Measurements from ENCODE around the gene RAD1.

RAD1 gene

DNA sequence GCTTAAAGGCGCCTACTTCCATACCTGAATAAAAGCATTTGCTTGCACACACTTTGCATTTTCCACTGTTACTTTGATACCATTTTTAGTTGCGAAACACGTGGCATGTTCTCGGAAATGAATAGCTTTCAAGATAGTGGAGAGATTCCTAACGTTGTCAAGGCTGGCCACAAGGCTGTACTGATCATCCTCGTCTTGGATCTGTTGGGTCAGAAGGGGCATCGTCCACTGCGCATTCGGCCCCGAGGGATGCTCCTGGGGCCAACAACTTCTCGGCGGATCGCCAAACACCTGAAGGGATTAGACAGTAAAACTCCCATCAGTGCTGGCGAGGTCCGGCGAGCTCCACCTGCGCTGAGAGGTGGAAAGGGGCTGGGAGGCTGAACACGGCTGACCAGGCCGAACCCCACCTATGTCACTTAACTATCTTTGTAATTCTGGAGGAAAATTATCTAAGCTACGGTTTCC is 599 bp downstream of the RAD1 start:
- no peak for DNase-seq

GRCh38 chr5:34913072-34913471 is 2.2 kb downstream of the RAD1 start:
- DNase-seq = no peak

DNA sequence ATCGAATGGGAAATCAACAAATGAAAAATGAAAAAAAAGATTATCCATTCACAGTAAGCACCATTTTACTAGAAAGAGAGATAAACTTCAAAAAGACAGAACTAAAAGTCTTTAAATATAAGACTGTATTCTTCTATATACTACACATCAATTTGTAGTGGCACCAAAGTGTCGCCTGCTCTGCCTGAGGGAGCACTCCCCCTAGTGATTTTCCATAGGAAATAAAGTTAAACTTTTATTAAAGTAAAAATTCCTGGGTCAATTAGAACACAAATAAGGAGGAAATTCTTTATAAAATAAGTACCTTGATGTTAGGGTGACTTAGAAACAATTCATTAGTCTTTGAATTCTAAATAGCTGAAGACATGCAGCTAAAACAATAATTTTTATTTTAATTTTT is 9.7 kb downstream of the RAD1 start:
- no peak for DNase-seq

GRCh38 chr5:34903260-34903659 is 12.0 kb downstream of the RAD1 start:
- no peak for DNase-seq

GRCh38 chr5:34900652-34901051 is 14.7 kb downstream of the RAD1 start:
- DNase-seq = no peak

DNA sequence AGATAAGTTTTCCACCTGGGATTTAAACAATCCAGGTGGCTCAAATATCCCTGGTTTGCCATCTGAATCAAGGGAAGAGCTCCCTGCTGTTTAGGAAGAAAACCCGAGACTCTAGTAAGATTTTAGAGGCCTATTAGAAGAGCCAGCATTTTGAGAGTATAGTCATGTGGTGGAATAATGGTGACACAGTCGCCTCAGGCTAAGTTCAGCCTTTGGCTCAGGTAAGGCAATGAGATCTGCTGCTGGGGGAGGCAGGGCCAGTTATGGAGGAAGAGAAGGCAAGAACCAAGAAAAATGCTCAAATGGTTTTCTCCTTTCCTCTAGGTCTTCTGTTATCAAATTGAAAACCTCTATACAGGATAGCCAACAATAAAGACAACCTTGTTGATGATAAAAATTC is 16.2 kb downstream of the RAD1 start:
- DNase-seq = no peak

- no peak for DNase-seq
Measured at GRCh38 chr5:34898258-34898895, 16.9 kb downstream of the RAD1 start.

DNA sequence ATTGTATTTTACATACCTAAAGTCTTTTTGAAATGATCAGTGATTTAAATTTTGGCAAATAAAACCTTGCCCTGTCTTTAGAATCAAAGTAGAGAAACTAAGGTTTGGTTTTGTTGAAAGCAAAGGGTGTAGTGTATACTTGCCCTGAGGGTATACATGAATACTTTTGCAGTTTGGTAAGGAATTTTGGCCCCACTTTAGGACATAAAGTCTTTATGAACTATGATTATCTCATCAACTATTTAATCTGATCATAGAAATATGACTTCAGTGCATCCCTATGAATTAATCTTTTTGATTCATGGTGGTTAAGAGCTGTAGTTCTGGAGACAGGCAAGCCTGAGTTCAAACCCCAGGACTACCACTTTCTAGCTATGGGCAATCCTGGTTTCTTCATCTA is 17.7 kb downstream of the RAD1 start:
- no peak for DNase-seq

- no peak for DNase-seq
Measured at GRCh38 chr5:34895641-34896419, 19.5 kb downstream of the RAD1 start.

GRCh38 chr5:34894716-34895115 is 20.6 kb downstream of the RAD1 start:
- DNase-seq = no peak

DNA sequence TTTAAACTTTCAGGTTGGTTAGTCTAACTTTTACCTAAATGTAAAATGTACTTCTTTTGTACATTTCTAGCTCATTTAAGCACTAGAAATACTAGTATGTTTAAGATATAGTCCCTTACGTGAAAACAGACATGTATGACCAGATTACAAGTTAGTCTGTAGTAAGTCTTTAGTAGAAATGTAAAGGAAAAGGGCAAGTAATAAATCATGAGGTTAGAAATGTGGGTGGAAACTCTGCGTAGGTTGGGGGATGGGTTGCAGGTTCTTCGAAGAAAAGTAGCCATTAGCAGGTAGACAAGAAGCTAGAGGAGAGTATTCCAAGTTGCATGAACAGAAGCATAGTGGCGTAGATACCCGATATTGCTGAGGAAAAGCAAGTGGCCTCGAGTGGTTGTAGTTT is 22.9 kb downstream of the RAD1 start:
- DNase-seq = no peak

DNA sequence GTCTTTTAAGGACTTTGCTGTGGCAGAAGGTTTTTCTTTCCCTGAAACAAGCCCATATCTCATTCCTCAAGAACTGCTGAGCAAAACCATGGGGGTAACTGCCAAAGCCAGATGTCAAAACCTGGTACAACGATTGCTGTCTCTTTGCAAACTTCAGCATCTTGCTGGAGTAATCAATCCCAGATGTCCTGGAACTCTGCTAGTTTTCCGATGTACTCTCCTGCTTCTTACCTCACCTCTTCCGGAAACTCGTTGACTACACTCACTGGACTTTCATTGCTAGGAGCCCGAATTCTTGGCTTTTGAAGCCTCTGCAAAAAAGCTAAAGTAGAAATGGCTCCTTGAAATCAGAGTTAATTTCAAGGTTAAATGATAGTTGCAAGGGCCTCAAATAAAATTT is 23.3 kb downstream of the RAD1 start:
- no peak for DNase-seq

- no peak for DNase-seq
Measured at GRCh38 chr5:34889394-34889793, 25.9 kb downstream of the RAD1 start.

- no peak for DNase-seq
Measured at GRCh38 chr5:34886392-34887119, 28.7 kb downstream of the RAD1 start.

DNA sequence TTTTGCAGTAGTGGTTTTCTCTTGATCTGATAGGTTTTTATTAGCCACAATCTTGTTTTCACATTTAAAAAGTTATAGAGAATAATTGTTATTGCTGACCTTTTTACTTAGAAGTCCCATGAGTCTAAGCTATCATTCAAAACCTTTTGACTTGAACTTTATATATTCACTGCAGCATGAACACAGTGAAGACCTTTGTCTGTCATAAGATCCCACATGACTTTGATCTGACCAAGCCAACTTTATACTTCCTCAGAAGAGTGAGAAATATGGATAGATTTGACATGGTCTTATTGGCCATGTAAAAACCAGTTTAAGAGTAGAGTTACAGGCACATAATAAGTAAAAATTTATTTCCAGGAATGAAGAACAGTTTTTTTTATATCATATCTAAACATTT is 34.1 kb downstream of the RAD1 start:
- DNase-seq = no peak

- DNase-seq = no peak
Measured at GRCh38 chr5:34876275-34876674, 39.0 kb downstream of the RAD1 start.

DNA sequence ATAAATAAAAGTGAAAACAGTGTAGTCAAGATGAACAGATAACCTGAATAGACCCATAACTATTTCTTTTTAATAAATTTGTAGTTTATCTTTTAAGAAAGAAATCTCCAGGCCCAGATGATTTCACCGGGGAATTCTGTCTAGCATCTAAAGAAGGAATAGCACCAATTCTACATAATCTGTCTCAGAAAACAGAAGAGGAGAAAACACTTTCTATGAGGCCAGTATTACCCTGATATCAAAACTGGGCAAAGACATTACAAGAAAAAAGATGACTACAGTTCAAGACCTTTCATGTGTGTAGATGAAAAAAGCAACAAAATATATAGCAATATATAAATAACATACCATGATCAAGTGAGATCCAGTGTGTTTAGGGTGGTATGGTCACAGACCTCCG is 44.9 kb downstream of the RAD1 start:
- DNase-seq = no peak

DNA sequence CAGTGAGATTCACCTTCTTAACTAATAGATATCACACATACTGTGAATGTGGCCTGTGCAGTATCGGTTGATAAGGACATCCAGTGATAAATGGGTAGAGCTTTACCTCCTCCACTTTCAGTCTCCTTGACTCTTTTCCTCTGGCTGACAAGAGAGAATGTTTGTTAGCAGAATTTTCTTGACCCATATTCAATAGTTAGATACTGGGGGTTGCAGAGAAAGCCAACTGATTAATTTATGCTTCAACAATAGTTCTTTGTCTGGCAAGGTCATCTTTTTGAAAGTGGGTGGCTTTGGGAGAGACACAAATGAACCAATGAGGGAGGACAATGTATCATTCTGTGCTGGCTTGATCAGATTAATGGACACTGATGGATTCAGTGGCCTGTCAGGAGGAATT is 46.0 kb downstream of the RAD1 start:
- DNase-seq = no peak

DNA sequence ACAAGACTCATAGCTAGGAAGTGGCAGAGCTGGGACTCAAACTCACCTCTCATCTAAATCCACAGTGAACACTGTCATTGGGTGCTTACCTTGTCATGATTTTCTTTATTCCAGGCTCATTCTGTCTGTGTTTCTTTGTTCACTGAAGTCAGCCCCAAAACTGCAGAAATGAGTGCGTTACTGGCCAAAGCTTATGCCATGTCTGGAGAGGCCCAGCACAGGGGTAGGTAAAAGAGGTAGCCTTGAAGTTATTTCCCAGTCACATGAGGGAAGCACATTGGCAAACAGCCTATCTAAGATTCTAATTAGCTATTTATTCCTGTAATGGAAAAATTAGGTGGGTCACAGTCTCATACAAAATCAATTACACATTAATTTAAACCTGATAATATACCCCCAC is 46.5 kb downstream of the RAD1 start:
- no peak for DNase-seq

GRCh38 chr5:34867660-34868059 is 47.6 kb downstream of the RAD1 start:
- no peak for DNase-seq

- DNase-seq = no peak
Measured at GRCh38 chr5:34866989-34867471, 48.3 kb downstream of the RAD1 start.

- no peak for DNase-seq
Measured at GRCh38 chr5:34865091-34865490, 50.2 kb downstream of the RAD1 start.

- no peak for DNase-seq
Measured at GRCh38 chr5:34863946-34864345, 51.4 kb downstream of the RAD1 start.

GRCh38 chr5:34859253-34859652 is 56.1 kb downstream of the RAD1 start:
- no peak for DNase-seq

All from SIG-M5 (cell line).